ENCODE measurements around the gene SENP2. TPM values are rescaled to one million over a fixed set of nuclear protein-coding genes. Genes with fewer than 3 reads are reported as not detected.

Gene SENP2
- total RNA-seq, 3 donors from 2014 or later (not counting 1 experiment from before 2014, with no cell fraction given), result 57.8 to 59.8 (median 58.7) TPM

DNA sequence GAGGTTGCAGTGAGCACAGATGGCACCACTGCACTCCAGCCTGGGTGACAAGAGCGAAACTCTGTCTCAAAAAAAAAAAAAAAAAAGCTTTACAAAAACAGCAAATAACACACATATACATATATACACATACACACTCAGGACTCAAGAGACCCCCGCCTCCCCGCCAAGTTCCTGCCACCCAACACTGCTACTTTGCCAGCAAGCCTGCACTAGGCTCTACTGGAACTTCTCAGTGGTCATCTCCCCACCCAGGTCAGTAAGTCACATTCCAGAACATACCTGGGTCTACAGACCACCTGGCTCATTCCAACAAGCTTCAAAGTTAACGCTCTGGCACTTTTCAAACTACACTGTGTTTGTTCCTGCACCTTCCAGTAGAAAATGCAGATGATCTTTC is 62.3 kb downstream of the SENP2 start:
- Mint-ChIP-seq H3K4me3 (no peak overlapping the region), H3K36me3 (no peaks in the 10 kb centered on the region)
- ATAC-seq, result no peak

DNA sequence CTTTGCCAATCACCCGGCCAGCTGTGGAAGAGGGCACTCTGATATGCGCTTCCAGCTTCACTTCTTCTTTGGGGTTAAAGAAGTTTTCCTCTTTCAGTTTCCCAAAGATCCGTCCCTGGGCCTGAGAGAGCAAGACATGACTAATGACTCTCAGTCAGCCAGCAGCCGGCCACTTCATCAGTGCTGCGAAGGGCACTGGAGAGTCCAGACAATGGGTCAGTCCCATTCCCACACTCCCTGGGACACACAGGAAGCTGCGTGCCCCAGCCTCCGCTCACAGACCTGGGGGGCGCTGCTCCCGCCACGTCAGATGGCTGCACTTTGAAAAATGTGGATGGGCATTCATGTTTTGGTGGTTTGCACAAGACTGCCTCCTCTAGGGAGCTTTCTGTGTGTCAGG is 63.3 kb downstream of the SENP2 start:
- Histone ChIP-seq H3K4me3 (ENCODE audit: low read length) (no peak overlapping the region), H3K36me3 (ENCODE audit: control insufficient read depth, insufficient read depth, low read length) (no peaks in the 10 kb centered on the region), H3K9me3 (ENCODE audit: control insufficient read depth, insufficient read depth, low read length) (no peaks in the 10 kb centered on the region), H3K27me3 (ENCODE audit: control insufficient read depth, insufficient read depth, low read length) (no peaks in the 10 kb centered on the region), H3K27ac (ENCODE audit: low read length) (no peak overlapping the region), H3K4me1 (ENCODE audit: control insufficient read depth, insufficient read depth, low read length) (no peaks in the 10 kb centered on the region)
- Mint-ChIP-seq H3K27ac (no peak overlapping the region), H3K9me3 (no peaks in the 10 kb centered on the region), H3K4me1 (peaks cover 0 to 5% of the 10 kb centered on the region in 2 donors), H3K27me3 (ENCODE audit: low read depth in 2 of 2) (no peaks in the 10 kb centered on the region), H3K36me3 (no peaks in the 10 kb centered on the region), H3K4me3 (no peak overlapping the region)
- DNase-seq (no peak), ATAC-seq (no peak)
- intact Hi-C loops (cut with micrococcal nuclease), result no loop called here
- WGBS (ENCODE audit: insufficient coverage), result 95% methylated on average over 9 of the region's 10 CpGs
- TF ChIP-seq, protein P1, sequence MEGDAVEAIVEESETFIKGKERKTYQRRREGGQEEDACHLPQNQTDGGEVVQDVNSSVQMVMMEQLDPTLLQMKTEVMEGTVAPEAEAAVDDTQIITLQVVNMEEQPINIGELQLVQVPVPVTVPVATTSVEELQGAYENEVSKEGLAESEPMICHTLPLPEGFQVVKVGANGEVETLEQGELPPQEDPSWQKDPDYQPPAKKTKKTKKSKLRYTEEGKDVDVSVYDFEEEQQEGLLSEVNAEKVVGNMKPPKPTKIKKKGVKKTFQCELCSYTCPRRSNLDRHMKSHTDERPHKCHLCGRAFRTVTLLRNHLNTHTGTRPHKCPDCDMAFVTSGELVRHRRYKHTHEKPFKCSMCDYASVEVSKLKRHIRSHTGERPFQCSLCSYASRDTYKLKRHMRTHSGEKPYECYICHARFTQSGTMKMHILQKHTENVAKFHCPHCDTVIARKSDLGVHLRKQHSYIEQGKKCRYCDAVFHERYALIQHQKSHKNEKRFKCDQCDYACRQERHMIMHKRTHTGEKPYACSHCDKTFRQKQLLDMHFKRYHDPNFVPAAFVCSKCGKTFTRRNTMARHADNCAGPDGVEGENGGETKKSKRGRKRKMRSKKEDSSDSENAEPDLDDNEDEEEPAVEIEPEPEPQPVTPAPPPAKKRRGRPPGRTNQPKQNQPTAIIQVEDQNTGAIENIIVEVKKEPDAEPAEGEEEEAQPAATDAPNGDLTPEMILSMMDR (IDR thresholded peaks at IDR 0.05), result no peak

More for the DNA sequence above, 62.3 kb downstream of the SENP2 start:
- Histone ChIP-seq H3K4me1 (ENCODE audit: control insufficient read depth, insufficient read depth, low read length) (no peaks in the 10 kb centered on the region), H3K27me3 (ENCODE audit: control insufficient read depth, insufficient read depth, low read length) (no peaks in the 10 kb centered on the region), H3K4me3 (ENCODE audit: low read length) (no peak overlapping the region), H3K27ac (ENCODE audit: low read length) (no peak overlapping the region), H3K9me3 (ENCODE audit: control insufficient read depth, insufficient read depth, low read length) (no peaks in the 10 kb centered on the region), H3K36me3 (ENCODE audit: control insufficient read depth, insufficient read depth, low read length) (no peaks in the 10 kb centered on the region)
- Mint-ChIP-seq H3K9me3 (no peaks in the 10 kb centered on the region), H3K27me3 (ENCODE audit: low read depth in 2 of 2) (no peaks in the 10 kb centered on the region), H3K4me1 (peaks cover 0 to 5% of the 10 kb centered on the region in 2 donors), H3K27ac (no peak overlapping the region)
- TF ChIP-seq, protein P1 (IDR thresholded peaks at IDR 0.05), result no peak
- WGBS (ENCODE audit: insufficient coverage), result 89% methylated on average over 4 of the region's 4 CpGs
- no peak for DNase-seq
- intact Hi-C loops (cut with micrococcal nuclease), result no loop called here

DNA sequence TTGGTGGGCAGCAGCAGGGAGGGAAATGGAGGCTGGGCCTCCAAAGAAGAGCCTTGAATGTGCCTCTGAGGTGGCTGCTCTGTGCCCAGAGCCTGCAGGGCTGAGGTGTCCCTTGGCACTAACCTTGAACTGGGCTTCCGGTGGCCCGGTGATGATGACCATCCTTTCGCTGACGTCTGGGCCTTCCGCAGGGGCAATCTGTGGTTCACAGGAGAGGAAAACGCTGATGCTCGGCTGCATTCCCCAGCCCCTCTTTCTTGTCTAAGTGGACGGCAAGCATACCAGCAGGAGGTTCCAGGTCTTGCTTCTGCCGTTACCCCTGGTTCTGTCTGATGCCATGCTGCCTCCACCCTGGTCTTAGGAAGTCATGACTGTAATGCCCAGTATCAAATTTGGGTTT is 65.9 kb downstream of the SENP2 start:
- Mint-ChIP-seq H3K9me3 (no peaks in the 10 kb centered on the region), H3K36me3 (no peaks in the 10 kb centered on the region), H3K27ac (no peak overlapping the region), H3K4me1 (peaks cover 0 to 5% of the 10 kb centered on the region in 2 donors), H3K27me3 (ENCODE audit: low read depth in 2 of 2) (no peaks in the 10 kb centered on the region), H3K4me3 (no peak overlapping the region)
- H3K27me3 ChIP-seq (ENCODE audit: control insufficient read depth, insufficient read depth, low read length), result no peaks in the 10 kb centered on the region
- TF ChIP-seq, protein P1 (IDR thresholded peaks at IDR 0.05), result no peak
- 94% methylated on average over 9 of the region's 9 CpGs for WGBS (ENCODE audit: insufficient coverage)
- intact Hi-C loops (cut with micrococcal nuclease), result no loop called here
- ATAC-seq (no peak), DNase-seq (no peak)
- no peaks in the 10 kb centered on the region for H3K36me3 ChIP-seq (ENCODE audit: control insufficient read depth, insufficient read depth, low read length)
- no peak overlapping the region for H3K4me3 ChIP-seq (ENCODE audit: low read length)
- no peaks in the 10 kb centered on the region for H3K4me1 ChIP-seq (ENCODE audit: control insufficient read depth, insufficient read depth, low read length)
- no peak overlapping the region for H3K27ac ChIP-seq (ENCODE audit: low read length)
- H3K9me3 ChIP-seq (ENCODE audit: control insufficient read depth, insufficient read depth, low read length), result no peaks in the 10 kb centered on the region

Measured in natural killer cell (primary cell).